ENCODE measurements around the gene TANK.

Gene TANK

DNA sequence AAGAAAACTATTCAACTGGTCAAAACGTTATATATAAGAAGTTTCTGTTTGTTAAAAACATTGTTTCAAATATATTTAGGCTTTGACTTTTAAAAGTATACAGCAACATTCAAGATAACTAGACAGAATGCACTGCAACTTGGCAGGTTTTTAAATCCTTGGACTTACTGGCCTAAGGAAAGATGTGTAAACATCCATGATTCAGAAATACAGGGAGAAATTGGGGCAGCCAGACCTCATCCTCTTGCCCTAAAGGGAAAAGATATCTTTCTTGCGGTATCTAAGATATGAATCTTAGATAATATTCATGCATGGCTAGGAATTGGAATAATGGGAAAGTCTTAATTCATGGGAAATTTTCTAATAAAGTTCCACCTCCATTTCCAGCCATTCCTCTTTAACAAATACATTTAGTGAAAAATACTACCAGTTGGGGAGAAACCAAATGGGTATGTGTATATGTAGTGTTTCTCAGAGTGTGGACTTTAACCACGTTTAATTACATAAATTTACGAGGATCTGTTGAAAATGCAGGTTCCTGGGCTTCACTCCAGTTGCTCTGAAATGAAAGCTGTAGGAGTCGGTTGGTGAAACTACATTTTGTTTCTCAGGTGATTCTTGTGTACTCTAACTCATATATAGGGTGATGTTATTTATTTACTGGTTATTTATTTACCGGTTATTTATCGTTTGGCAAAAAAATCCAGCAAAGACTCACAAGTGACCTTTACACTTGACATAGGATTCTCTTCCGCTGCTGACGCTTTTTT, 587 bp upstream of the TANK start:
- TF ChIP-seq, protein P1, sequence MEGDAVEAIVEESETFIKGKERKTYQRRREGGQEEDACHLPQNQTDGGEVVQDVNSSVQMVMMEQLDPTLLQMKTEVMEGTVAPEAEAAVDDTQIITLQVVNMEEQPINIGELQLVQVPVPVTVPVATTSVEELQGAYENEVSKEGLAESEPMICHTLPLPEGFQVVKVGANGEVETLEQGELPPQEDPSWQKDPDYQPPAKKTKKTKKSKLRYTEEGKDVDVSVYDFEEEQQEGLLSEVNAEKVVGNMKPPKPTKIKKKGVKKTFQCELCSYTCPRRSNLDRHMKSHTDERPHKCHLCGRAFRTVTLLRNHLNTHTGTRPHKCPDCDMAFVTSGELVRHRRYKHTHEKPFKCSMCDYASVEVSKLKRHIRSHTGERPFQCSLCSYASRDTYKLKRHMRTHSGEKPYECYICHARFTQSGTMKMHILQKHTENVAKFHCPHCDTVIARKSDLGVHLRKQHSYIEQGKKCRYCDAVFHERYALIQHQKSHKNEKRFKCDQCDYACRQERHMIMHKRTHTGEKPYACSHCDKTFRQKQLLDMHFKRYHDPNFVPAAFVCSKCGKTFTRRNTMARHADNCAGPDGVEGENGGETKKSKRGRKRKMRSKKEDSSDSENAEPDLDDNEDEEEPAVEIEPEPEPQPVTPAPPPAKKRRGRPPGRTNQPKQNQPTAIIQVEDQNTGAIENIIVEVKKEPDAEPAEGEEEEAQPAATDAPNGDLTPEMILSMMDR (IDR thresholded peaks at IDR 0.05), result no peak
- no peak for DNase-seq (ENCODE audit: low spot score)
- peak overlapping the region; percentile 96 for H3K4me3 ChIP-seq
- H3K27ac ChIP-seq, result peak overlapping the region; percentile 78 to 99

DNA sequence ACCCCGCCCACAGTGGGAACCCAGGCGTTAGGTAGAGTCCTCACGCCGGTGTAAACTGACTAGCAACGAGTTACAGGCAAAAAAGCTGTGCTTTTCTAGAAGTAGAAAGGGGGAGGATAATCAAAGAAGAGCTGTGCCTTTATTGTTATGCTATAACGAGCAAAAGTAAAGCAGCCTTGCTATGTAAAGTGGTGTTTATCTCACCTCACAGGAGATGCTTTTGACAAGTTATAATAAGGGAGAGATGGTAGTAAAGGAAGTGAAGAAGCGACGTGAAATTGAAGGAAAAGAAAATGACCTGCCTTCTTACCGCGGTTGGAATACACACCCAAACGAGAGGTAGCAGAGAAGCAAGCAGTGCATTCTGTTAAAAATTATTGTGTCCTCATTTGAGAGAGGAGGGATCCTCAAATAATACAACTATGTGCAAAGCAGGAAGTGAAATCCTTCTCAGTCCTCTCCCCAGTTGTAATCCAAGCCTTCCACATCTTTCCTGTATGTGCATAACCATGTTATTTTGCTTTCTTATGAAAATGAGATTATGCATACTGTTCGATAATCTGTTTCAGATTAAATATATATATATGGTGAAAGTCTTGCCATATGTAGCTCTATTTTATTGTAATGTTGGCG, 962 bp downstream of the TANK start:
- TF ChIP-seq, protein P1 (IDR thresholded peaks at IDR 0.05), result no peak

DNA sequence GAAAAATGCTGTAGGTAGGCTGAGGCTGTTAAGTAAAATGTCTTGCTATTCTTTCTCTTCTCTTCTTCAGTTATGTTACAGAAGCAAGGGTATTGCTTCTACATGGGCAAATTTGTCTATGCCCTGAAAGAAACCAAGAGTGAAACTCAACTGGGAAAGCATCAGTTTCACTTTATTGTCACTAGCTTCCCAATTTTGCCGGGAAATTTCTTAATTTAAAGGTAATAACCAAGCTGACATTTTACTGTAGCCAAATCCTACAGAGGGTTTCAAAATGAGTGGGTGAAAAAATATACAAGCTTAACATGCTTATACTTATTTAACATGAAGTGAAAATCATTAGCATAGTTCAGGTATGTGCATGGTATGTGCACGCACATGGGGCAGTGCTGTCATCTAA, 3.2 kb downstream of the TANK start:
- no peak overlapping the region for H3K4me3 ChIP-seq
- TF ChIP-seq, protein P1 (IDR thresholded peaks at IDR 0.05), result no peak
- DNase-seq (ENCODE audit: low spot score), result no peak
- H3K27ac ChIP-seq, result no peak overlapping the region

More for the DNA sequence above, 962 bp downstream of the TANK start:
- Histone ChIP-seq H3K27ac (peak overlapping the region; percentile 78 to 99), H3K4me3 (peak overlapping the region; percentile 96)
- no peak for DNase-seq (ENCODE audit: low spot score)

DNA sequence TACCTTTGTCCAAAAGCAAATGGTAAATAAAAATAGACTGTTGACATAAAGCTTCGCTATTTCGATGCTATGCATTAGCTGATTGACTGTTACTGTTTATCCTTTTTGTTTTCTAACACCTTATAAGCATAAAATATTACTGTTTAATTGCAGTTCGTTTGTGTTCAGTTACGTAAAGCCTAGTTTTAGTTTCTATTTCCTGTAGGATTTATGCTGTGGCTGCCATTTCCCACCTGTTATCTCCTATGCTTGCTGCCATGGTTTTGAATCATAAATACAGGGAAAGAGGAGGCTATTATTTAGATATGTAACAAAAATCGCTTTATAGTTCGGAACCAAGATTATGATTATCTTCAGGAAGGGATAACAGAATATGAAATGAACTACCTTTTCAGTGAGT, 3.9 kb downstream of the TANK start:
- TF ChIP-seq, protein P1 (IDR thresholded peaks at IDR 0.05), result no peak
- H3K4me3 ChIP-seq, result no peak overlapping the region
- H3K27ac ChIP-seq, result no peak overlapping the region
- DNase-seq (ENCODE audit: low spot score), result no peak

DNA sequence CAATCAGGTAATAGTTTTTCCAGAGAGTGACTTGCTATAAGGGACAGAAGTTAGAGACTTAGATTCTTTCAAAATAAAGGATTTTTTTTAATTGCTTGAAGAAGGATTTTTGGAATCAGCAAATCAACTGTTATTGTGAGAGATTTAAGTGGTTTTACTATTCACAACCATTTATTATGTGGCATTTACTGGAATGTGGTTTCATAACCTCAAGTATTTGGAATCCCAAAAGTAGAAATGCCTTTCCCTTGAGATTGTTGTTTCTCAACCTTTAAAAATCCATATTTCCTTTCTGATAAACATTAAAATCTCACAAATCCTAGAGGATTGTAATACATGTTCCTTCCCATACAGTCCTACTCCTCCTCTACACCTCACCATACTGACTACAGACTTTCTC, 5.0 kb downstream of the TANK start:
- Histone ChIP-seq H3K4me3 (no peak overlapping the region), H3K27ac (no peak overlapping the region)
- TF ChIP-seq, protein P1 (IDR thresholded peaks at IDR 0.05), result no peak
- DNase-seq (ENCODE audit: low spot score), result no peak

DNA sequence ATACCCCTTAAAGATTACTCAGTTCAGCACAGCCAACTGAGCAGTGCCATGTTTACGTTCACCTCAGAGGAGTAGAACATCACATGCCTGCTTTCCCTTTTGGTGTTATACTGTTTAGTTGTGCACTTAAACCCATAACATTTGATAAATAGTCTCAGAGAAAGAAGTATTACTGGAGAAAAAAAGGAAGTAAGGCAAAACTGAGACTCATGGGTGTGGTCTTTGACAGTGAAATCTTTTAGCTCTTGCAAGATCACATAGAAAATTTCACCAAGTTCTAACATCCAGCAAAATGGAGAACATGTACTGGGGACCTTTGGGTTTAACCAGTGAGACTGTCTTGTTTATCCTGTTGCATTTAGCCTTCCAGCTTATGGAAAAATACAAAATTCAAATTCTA, 5.6 kb downstream of the TANK start:
- TF ChIP-seq, protein P1 (IDR thresholded peaks at IDR 0.05), result no peak
- no peak for DNase-seq (ENCODE audit: low spot score)
- no peak overlapping the region for H3K27ac ChIP-seq

More for the DNA sequence above, 5.6 kb downstream of the TANK start:
- H3K4me3 ChIP-seq, result no peak overlapping the region
